Cortex of kidney (tissue), 1 donor: ENCODE measurements around the gene ESR1.
"Not testable (repeated sequence)": the region's sequence is repeated elsewhere in the genome, so short reads cannot be mapped to it uniquely, and the experiment has no call there.

ENCODE experiments used
- DNase-seq: peaks from one replicate; lab custom pipeline; 2025; lab: John Stamatoyannopoulos, UW

The ESR1 gene

GRCh38 chr6:152135755-152136448, 328.4 kb downstream of the ESR1 start:
- DNase-seq, result no peak

GRCh38 chr6:152136449-152136825, 329.0 kb downstream of the ESR1 start:
- DNase-seq, result no peak

GRCh38 chr6:152138344-152138743, 330.9 kb downstream of the ESR1 start:
- not testable (repeated sequence) for DNase-seq

GRCh38 chr6:152142105-152142504, 334.6 kb downstream of the ESR1 start:
- no peak for DNase-seq

- no peak for DNase-seq
Measured at GRCh38 chr6:152143359-152143758, 335.9 kb downstream of the ESR1 start.

- DNase-seq, result no peak
Measured at GRCh38 chr6:152146385-152146784, 338.9 kb downstream of the ESR1 start.

- no peak for DNase-seq
Measured at GRCh38 chr6:152147269-152147668, 339.8 kb downstream of the ESR1 start.

- DNase-seq, result no peak
Measured at GRCh38 chr6:152148412-152148811, 340.9 kb downstream of the ESR1 start.

- no peak for DNase-seq
Measured at GRCh38 chr6:152150196-152150595, 342.7 kb downstream of the ESR1 start.

- DNase-seq, result no peak
Measured at GRCh38 chr6:152151920-152152319, 344.4 kb downstream of the ESR1 start.

GRCh38 chr6:152154559-152155356, 347.3 kb downstream of the ESR1 start:
- DNase-seq, result no peak

- no peak for DNase-seq
Measured at GRCh38 chr6:152155792-152156191, 348.3 kb downstream of the ESR1 start.

GRCh38 chr6:152160346-152160745, 352.9 kb downstream of the ESR1 start:
- no peak for DNase-seq

- DNase-seq, result no peak
Measured at GRCh38 chr6:152161501-152161900, 354.0 kb downstream of the ESR1 start.

GRCh38 chr6:152164957-152165356, 357.5 kb downstream of the ESR1 start:
- DNase-seq, result no peak

GRCh38 chr6:152166497-152166896, 359.0 kb downstream of the ESR1 start:
- DNase-seq, result no peak

- no peak for DNase-seq
Measured at GRCh38 chr6:152166897-152167296, 359.4 kb downstream of the ESR1 start.

GRCh38 chr6:152167641-152168603, 360.4 kb downstream of the ESR1 start:
- DNase-seq, result no peak

GRCh38 chr6:152170313-152170701, 362.8 kb downstream of the ESR1 start:
- no peak for DNase-seq

- DNase-seq, result no peak
Measured at GRCh38 chr6:152170702-152171667, 363.5 kb downstream of the ESR1 start.

GRCh38 chr6:152173321-152173720, 365.8 kb downstream of the ESR1 start:
- no peak for DNase-seq
